H9 (cell line): ENCODE data around the gene WDR73. TPM values are rescaled to one million over a fixed set of nuclear protein-coding genes. Genes with fewer than 3 reads are reported as not detected.

ENCODE experiments used
- DNase-seq: peaks from one replicate; pipeline ENCODE4 v3.0.0-alpha.2; 2017
- H2AFZ ChIP-seq: one replicate; pipeline ENCODE4 v1.6.1; 2013; ENCODE audit warnings: mild to moderate bottlenecking, low read length, control low read depth, moderate library complexity
- H2AK5ac ChIP-seq: 2 replicates; pipeline ENCODE4 v1.6.1; 2013; ENCODE audit warnings: low read length, control low read depth, mixed read lengths; ENCODE audit not compliant: insufficient read length
- H2BK120ac ChIP-seq: one replicate; pipeline ENCODE4 v1.6.1; 2013; ENCODE audit warnings: low read depth, mild to moderate bottlenecking, low read length, control low read depth, inconsistent platforms; ENCODE audit not compliant: poor library complexity, severe bottlenecking
- H2BK12ac ChIP-seq: 2 replicates; pipeline ENCODE4 v1.6.1; 2013; ENCODE audit warnings: low read length, control low read depth, mixed read lengths, low read depth; ENCODE audit not compliant: insufficient read length
- H2BK15ac ChIP-seq: 2 replicates; pipeline ENCODE4 v1.6.1; 2013; ENCODE audit warnings: low read depth, low read length, control low read depth
- H2BK20ac ChIP-seq: one replicate; pipeline ENCODE4 v1.6.1; 2013; ENCODE audit warnings: low read depth, mild to moderate bottlenecking, low read length, control low read depth, inconsistent platforms; ENCODE audit not compliant: poor library complexity, severe bottlenecking
- H2BK5ac ChIP-seq: 2 replicates; pipeline ENCODE4 v1.6.1; 2013; ENCODE audit warnings: low read length, control low read depth, mixed read lengths; ENCODE audit not compliant: insufficient read length
- H3K14ac ChIP-seq: 2 replicates; pipeline ENCODE4 v1.6.1; 2013; ENCODE audit warnings: low read length, control low read depth; ENCODE audit not compliant: insufficient read depth
- H3K18ac ChIP-seq: 2 replicates; pipeline ENCODE4 v1.6.1; 2013; ENCODE audit warnings: low read depth, mild to moderate bottlenecking, mixed read lengths, low read length, control low read depth; ENCODE audit not compliant: insufficient read length
- H3K23ac ChIP-seq: 2 replicates; pipeline ENCODE4 v1.6.1; 2013; ENCODE audit warnings: low read length, control low read depth, mixed read lengths, low read depth; ENCODE audit not compliant: insufficient read length
- H3K23me2 ChIP-seq: 2 replicates; pipeline ENCODE4 v1.6.1; 2013; ENCODE audit warnings: low read depth, mild to moderate bottlenecking, mixed read lengths, low read length, control low read depth; ENCODE audit not compliant: insufficient read length, poor library complexity, severe bottlenecking
- H3K27ac ChIP-seq: 2 replicates; pipeline ENCODE4 v1.5.1; 2013; ENCODE audit warnings: low read length, control low read depth, mixed read lengths, low read depth; ENCODE audit not compliant: insufficient read length
- H3K27me3 ChIP-seq: 2 replicates; pipeline ENCODE4 v1.6.1; 2013; ENCODE audit warnings: low read length, control low read depth, inconsistent platforms; ENCODE audit not compliant: insufficient read depth
- H3K4ac ChIP-seq: 2 replicates; pipeline ENCODE4 v1.6.1; 2013; ENCODE audit warnings: low read depth, mild to moderate bottlenecking, control low read depth, inconsistent platforms, low read length, moderate library complexity
- H3K4me1 ChIP-seq: 2 replicates; pipeline ENCODE4 v1.6.1; 2013; ENCODE audit warnings: low read length, control low read depth, inconsistent platforms; ENCODE audit not compliant: insufficient read depth
- H3K4me2 ChIP-seq: 2 replicates; pipeline ENCODE4 v1.6.1; 2013; ENCODE audit warnings: low read length, control low read depth, mixed read lengths; ENCODE audit not compliant: insufficient read length, insufficient read depth
- H3K56ac ChIP-seq: 2 replicates; pipeline ENCODE4 v1.6.1; 2013; ENCODE audit warnings: low read depth, mild to moderate bottlenecking, mixed read lengths, low read length, control low read depth; ENCODE audit not compliant: insufficient read length
- H3K79me1 ChIP-seq: 2 replicates; pipeline ENCODE4 v1.6.1; 2013; ENCODE audit warnings: low read depth, mild to moderate bottlenecking, moderate library complexity, low read length, control low read depth, inconsistent platforms; ENCODE audit not compliant: insufficient read depth, poor library complexity, severe bottlenecking
- H3K79me2 ChIP-seq: 2 replicates; pipeline ENCODE4 v1.6.1; 2013; ENCODE audit warnings: low read length, control low read depth, inconsistent platforms; ENCODE audit not compliant: insufficient read depth
- H3K9ac ChIP-seq: 2 replicates; pipeline ENCODE4 v1.6.1; 2013; ENCODE audit warnings: low read length, control low read depth, mixed read lengths; ENCODE audit not compliant: insufficient read length; ENCODE audit errors: extremely low read depth
- H3K9me3 ChIP-seq: one replicate; pipeline ENCODE4 v1.6.1; 2013; ENCODE audit warnings: low read depth, low read length, inconsistent platforms; ENCODE audit not compliant: control insufficient read depth
- H3T11ph ChIP-seq: one replicate; pipeline ENCODE4 v1.6.1; 2013; ENCODE audit warnings: mild to moderate bottlenecking, low read length, control low read depth, inconsistent platforms
- H4K20me1 ChIP-seq: one replicate; pipeline ENCODE4 v1.6.1; 2013; ENCODE audit not compliant: control insufficient read depth, insufficient read length, insufficient read depth
- H4K5ac ChIP-seq: 2 replicates; pipeline ENCODE4 v1.6.1; 2013; ENCODE audit warnings: low read depth, mild to moderate bottlenecking, mixed read lengths, low read length, control low read depth; ENCODE audit not compliant: insufficient read length
- H4K8ac ChIP-seq: replicated peaks from 2 replicates; pipeline ENCODE4 v1.6.1; 2013; ENCODE audit warnings: low read length, control low read depth, mixed read lengths, low read depth; ENCODE audit not compliant: insufficient read length
- H4K91ac ChIP-seq: 2 replicates; pipeline ENCODE4 v1.6.1; 2013; ENCODE audit warnings: low read depth, mild to moderate bottlenecking, moderate library complexity, mixed read lengths, low read length, control low read depth; ENCODE audit not compliant: insufficient read length
- H3K27ac Mint-ChIP-seq, 3 experiments: 2 replicates in 2 of 3; 3 replicates in 1 of 3; pipeline ENCODE4 v1.8.0; 2020 to 2021; ENCODE audit warnings: mixed read lengths in 3 of 3, mild to moderate bottlenecking in 1 of 3, moderate library complexity in 1 of 3
- H3K27me3 Mint-ChIP-seq: 2 replicates; pipeline ENCODE4 v1.8.0; 2021; ENCODE audit warnings: low read depth, mild to moderate bottlenecking, moderate library complexity, mixed read lengths
- H3K36me3 Mint-ChIP-seq, 3 experiments: 2 replicates in 2 of 3; 3 replicates in 1 of 3; pipeline ENCODE4 v1.8.0; 2020 to 2021; ENCODE audit warnings: low read depth in 3 of 3, mixed read lengths in 3 of 3; ENCODE audit not compliant: insufficient read depth in 1 of 3
- H3K4me1 Mint-ChIP-seq, 2 experiments: 2 replicates each; pipeline ENCODE4 v1.8.0; 2020; ENCODE audit warnings: mixed read lengths in 2 of 2
- H3K4me3 Mint-ChIP-seq, 2 experiments: 2 replicates in 1 of 2; 3 replicates in 1 of 2; pipeline ENCODE4 v1.8.0; 2020 to 2021; ENCODE audit warnings: mild to moderate bottlenecking in 2 of 2, mixed read lengths in 2 of 2, moderate library complexity in 1 of 2
- H3K9me3 Mint-ChIP-seq, 2 experiments: 2 replicates in 1 of 2; 3 replicates in 1 of 2; pipeline ENCODE4 v1.8.0; 2020; ENCODE audit warnings: mild to moderate bottlenecking in 2 of 2, mixed read lengths in 2 of 2, moderate library complexity in 1 of 2
- CTCF ChIP-seq: fragments of 200-600 bp; sonication (generic); conservative IDR thresholded peaks from 3 replicates; pipeline ENCODE4 v1.8.0; 2021; ENCODE audit warnings: antibody characterized with exemption, mild to moderate bottlenecking
- WGBS: extraction: QIAGEN DNeasy Blood & Tissue Kit; methylation state at CpG from one replicate; pipeline ENCODE4 v1.1.7; 2013; ENCODE audit warnings: missing lambda C conversion rate, low lambda C conversion rate, mixed read lengths; ENCODE audit not compliant: insufficient read length; ENCODE audit errors: extremely low coverage; 5-methylcytosine and 5-hydroxymethylcytosine counted together
- long read RNA-seq: library from polyadenylated mRNA; unstranded; transcript quantifications from one replicate; pipeline ENCODE4 v2.0.0, GENCODE V29; 2020
- total RNA-seq: library from RNA; stranded (reverse); gene quantifications from 2 replicates; pipeline ENCODE4 v1.2.1, GENCODE V29; 2021

The WDR73 gene
- 41.0 and 41.6 TPM in 2 replicates for total RNA-seq
- long read RNA-seq, full-length matches to known transcripts: 279 of 421 reads
- long read RNA-seq, partial matches to known transcripts: 36 of 421 reads
- long read RNA-seq, other reads (novel, unspliced or antisense): 106 of 421 reads

- WGBS: no CpG with 5 or more reads among the region's 49 CpGs
- Histone ChIP-seq H3K4ac (no peak within 1 kb of the TSS), H2AK5ac (no peak within 1 kb of the TSS), H3K4me1 (no peaks in the 10 kb centered on the region), H3T11ph (no peak within 1 kb of the TSS), H2AFZ (peak within 1 kb of the TSS; percentile 76), H3K79me2 (no peaks in the 10 kb centered on the region), H3K9me3 (no peaks in the 10 kb centered on the region), H3K23ac (no peak within 1 kb of the TSS), H3K27ac (no peak within 1 kb of the TSS), H4K91ac (no peak within 1 kb of the TSS), H3K79me1 (no peaks in the 10 kb centered on the region), H3K56ac (no peak within 1 kb of the TSS), H4K20me1 (no peaks in the 10 kb centered on the region), H2BK12ac (no peak within 1 kb of the TSS), H2BK5ac (no peak within 1 kb of the TSS), H3K4me2 (peak within 1 kb of the TSS; percentile 91), H3K14ac (0 out of 2 replicates have a peak within 1 kb of the TSS, but pooled peaks have one; percentile 5), H3K9ac (peak within 1 kb of the TSS; percentile 88), H3K18ac (peak within 1 kb of the TSS; percentile 75), H3K27me3 (no peaks in the 10 kb centered on the region; the same call in 1 of the 2 replicates), H2BK20ac (no peak within 1 kb of the TSS), H2BK120ac (no peak within 1 kb of the TSS), H4K5ac (no peak within 1 kb of the TSS), H2BK15ac (no peak within 1 kb of the TSS), H4K8ac (no peak within 1 kb of the TSS), H3K23me2 (peaks cover 12% of the 10 kb centered on the region)
- Mint-ChIP-seq H3K4me3 (peak within 1 kb of the TSS; percentile 95 to 98), H3K27ac (peak within 1 kb of the TSS; percentile 88 to 98 (median 98)), H3K9me3 (no peaks in the 10 kb centered on the region; a peak in 1 of 5 replicates), H3K4me1 (peaks cover 17 to 20% of the 10 kb centered on the region in 2 experiments), H3K27me3 (peaks cover 27% of the 10 kb centered on the region), H3K36me3 (peaks cover 10 to 30% (median 20%) of the 10 kb centered on the region in 3 experiments)
- DNase-seq: peak; percentile 95
- TF ChIP-seq CTCF: no peak
Measured at GRCh38 chr15:84653910-84654688, at the start of gene WDR73. Gene WDR73 (minus strand): TSS chr15:84654283. CDS start chr15:84654274, 9 bp downstream.
